Measurements from ENCODE around the gene CAMSAP2.

Gene CAMSAP2

GRCh38 chr1:200891774-200892157 is 153.1 kb downstream of the CAMSAP2 start:
- Histone ChIP-seq H3K4me1 (ENCODE audit: low read depth, poor library complexity, severe bottlenecking) (peaks cover 96% of the 10 kb centered on the region), H3K4me3 (IDR thresholded peaks at IDR 0.05; ENCODE audit: insufficient read depth, low read depth, low read length) (peak overlapping the region; percentile 96), H2AFZ (ENCODE audit: low read depth) (peak overlapping the region; percentile 89)

GRCh38 chr1:200892546-200892945 is 153.9 kb downstream of the CAMSAP2 start:
- no peak overlapping the region for H3K4me3 ChIP-seq (IDR thresholded peaks at IDR 0.05; ENCODE audit: insufficient read depth, low read depth, low read length)
- no peaks in the 10 kb centered on the region for H3K27me3 ChIP-seq (ENCODE audit: insufficient read depth, low read depth)
- no peaks in the 10 kb centered on the region for H4K20me1 ChIP-seq (ENCODE audit: insufficient read depth)
- H3K27ac ChIP-seq, result peak overlapping the region; percentile 68
- H3K4me1 ChIP-seq (ENCODE audit: low read depth, poor library complexity, severe bottlenecking), result peaks cover 96% of the 10 kb centered on the region
- H3K9ac ChIP-seq, result peak overlapping the region; percentile 85; the same call in 1 of the 2 replicates
- H2AFZ ChIP-seq (ENCODE audit: low read depth), result peak overlapping the region; percentile 89; the same call in 1 of the 2 replicates
- H3K36me3 ChIP-seq (ENCODE audit: insufficient read depth), result no peaks in the 10 kb centered on the region
- H3K79me2 ChIP-seq (ENCODE audit: insufficient read depth, low read depth), result peaks cover 26% of the 10 kb centered on the region
- TF ChIP-seq CTCF (conservative IDR thresholded peaks at IDR 0.05; ENCODE audit: low read depth, low read length), result no peak
- H3K4me2 ChIP-seq, result peak overlapping the region; percentile 98

More at GRCh38 chr1:200891774-200892157, 153.1 kb downstream of the CAMSAP2 start:
- Histone ChIP-seq H3K27me3 (ENCODE audit: insufficient read depth, low read depth) (no peaks in the 10 kb centered on the region), H3K9ac (peak overlapping the region; percentile 85), H4K20me1 (ENCODE audit: insufficient read depth) (no peaks in the 10 kb centered on the region), H3K27ac (peak overlapping the region; percentile 68), H3K79me2 (ENCODE audit: insufficient read depth, low read depth) (peaks cover 26% of the 10 kb centered on the region), H3K4me2 (peak overlapping the region; percentile 98), H3K36me3 (ENCODE audit: insufficient read depth) (no peaks in the 10 kb centered on the region)
- TF ChIP-seq CTCF (conservative IDR thresholded peaks at IDR 0.05; ENCODE audit: low read depth, low read length), result no peak

GRCh38 chr1:200892958-200893357 is 154.3 kb downstream of the CAMSAP2 start:
- H3K36me3 ChIP-seq (ENCODE audit: insufficient read depth), result no peaks in the 10 kb centered on the region
- H3K4me2 ChIP-seq, result peak overlapping the region; percentile 98
- H3K27me3 ChIP-seq (ENCODE audit: insufficient read depth, low read depth), result no peaks in the 10 kb centered on the region
- no peak overlapping the region for H3K4me3 ChIP-seq (IDR thresholded peaks at IDR 0.05; ENCODE audit: insufficient read depth, low read depth, low read length)
- peaks cover 96% of the 10 kb centered on the region for H3K4me1 ChIP-seq (ENCODE audit: low read depth, poor library complexity, severe bottlenecking)
- H3K9ac ChIP-seq, result peak overlapping the region; percentile 85; the same call in 1 of the 2 replicates
- no peak for TF ChIP-seq CTCF (conservative IDR thresholded peaks at IDR 0.05; ENCODE audit: low read depth, low read length)
- H3K27ac ChIP-seq, result peak overlapping the region; percentile 68
- H2AFZ ChIP-seq (ENCODE audit: low read depth), result peak overlapping the region; percentile 89; the same call in 1 of the 2 replicates
- H4K20me1 ChIP-seq (ENCODE audit: insufficient read depth), result no peaks in the 10 kb centered on the region
- H3K79me2 ChIP-seq (ENCODE audit: insufficient read depth, low read depth), result peaks cover 26% of the 10 kb centered on the region

- Histone ChIP-seq H3K4me2 (peak overlapping the region; percentile 98), H3K36me3 (ENCODE audit: insufficient read depth) (no peaks in the 10 kb centered on the region), H4K20me1 (ENCODE audit: insufficient read depth) (no peaks in the 10 kb centered on the region), H3K4me1 (ENCODE audit: low read depth, poor library complexity, severe bottlenecking) (peaks cover 96% of the 10 kb centered on the region), H2AFZ (ENCODE audit: low read depth) (peak overlapping the region; percentile 89; the same call in 1 of the 2 replicates), H3K27me3 (ENCODE audit: insufficient read depth, low read depth) (no peaks in the 10 kb centered on the region), H3K79me2 (ENCODE audit: insufficient read depth, low read depth) (peaks cover 26% of the 10 kb centered on the region), H3K4me3 (IDR thresholded peaks at IDR 0.05; ENCODE audit: insufficient read depth, low read depth, low read length) (no peak overlapping the region), H3K9ac (peak overlapping the region; percentile 85; the same call in 1 of the 2 replicates), H3K27ac (peak overlapping the region; percentile 68)
- TF ChIP-seq CTCF (conservative IDR thresholded peaks at IDR 0.05; ENCODE audit: low read depth, low read length), result no peak
Measured at GRCh38 chr1:200893411-200893901, 154.8 kb downstream of the CAMSAP2 start.
